HepG2 (cell line): ENCODE measurements around the gene NECTIN2. TPM values are rescaled to one million over a fixed set of nuclear protein-coding genes. Genes with fewer than 3 reads are reported as not detected.
A peak's percentile ranks its signal among the peaks of the same experiment; 100 is the strongest.

ENCODE experiments used
- ATAC-seq: fragments of 200-7000 bp; cut with Tn5 transposase; 3 replicates; pipeline ENCODE4 v1.9.1; 2020; ENCODE audit warnings: mild to moderate bottlenecking, moderate library complexity
- BruUV-seq: library from RNA; stranded (reverse); fragments of 400-500 nt; replicated peaks from 2 replicates; lab custom pipeline; 2021; lab: Mats Ljungman, UMichigan
- CTCF ChIA-PET: fragments of 300-600 bp; formaldehyde crosslinking; extraction: SDS; loops from one replicate; lab custom pipeline; 2021; ENCODE audit warnings: low total read pairs, inconsistent platforms, low intra/inter-chr PET ratio; lab: Yijun Ruan, JAX
- POLR2A ChIA-PET: fragments of 350-600 bp; sonication (Branson Sonifier 250); formaldehyde crosslinking; loops from one replicate; lab custom pipeline; 2020; ENCODE audit warnings: antibody characterized with exemption, inconsistent platforms; lab: Yijun Ruan, JAX
- DNase-seq: peaks from one replicate; pipeline ENCODE4 v3.0.0-alpha.2; 2015; ENCODE audit warnings: low spot score
- FAIRE-seq: peaks from 3 replicates; lab custom pipeline; 2011; peaks lifted over from hg19 to GRCh38; lab: Jason Lieb, UNC
- H2AFZ ChIP-seq: one replicate; pipeline ENCODE4 v1.6.1; 2011; ENCODE audit warnings: low read length, inconsistent platforms
- H3K27ac ChIP-seq: fragments of 300-600 bp; 3 replicates; pipeline ENCODE4 v1.8.0; 2011; ENCODE audit warnings: mixed run types, mild to moderate bottlenecking, mixed read lengths, low read length, inconsistent platforms; ENCODE audit not compliant: insufficient read depth; ENCODE audit errors: extremely low read length
- H3K27me3 ChIP-seq, 2 experiments: fragments of 200-600 bp in 1 of 2; 2 replicates in 1 of 2; 3 replicates in 1 of 2; pipeline versions ENCODE4 v1.6.0 to v1.8.0; 2011; ENCODE audit warnings: low read length in 2 of 2, mild to moderate bottlenecking in 2 of 2, moderate library complexity in 2 of 2, inconsistent platforms in 1 of 2; ENCODE audit not compliant: insufficient read depth in 2 of 2, control insufficient read depth in 1 of 2
- H3K36me3 ChIP-seq, 2 experiments: fragments of 200-600 bp in 1 of 2; replicated peaks in 1 of 2; 2 replicates in 1 of 2; 3 replicates in 1 of 2; pipeline versions ENCODE4 v1.5.1 to v1.8.0; 2011; ENCODE audit warnings: low read length in 2 of 2, inconsistent platforms in 1 of 2; ENCODE audit not compliant: insufficient read depth in 2 of 2, control insufficient read depth in 1 of 2
- H3K4me1 ChIP-seq: 2 replicates; pipeline ENCODE4 v1.5.1; 2012; ENCODE audit warnings: low read length, inconsistent platforms; ENCODE audit not compliant: insufficient read depth
- H3K4me2 ChIP-seq: 2 replicates; pipeline ENCODE4 v1.6.0; 2011; ENCODE audit warnings: low read depth, low read length, inconsistent platforms
- H3K4me3 ChIP-seq, 3 experiments: fragments of 200-600 bp in 1 of 3; sonication (generic), shearing (Covaris generic) in 1 of 3; replicated peaks in 1 of 3; 2 replicates each; pipeline ENCODE4 v1.5.1; 2011 to 2016; ENCODE audit warnings: low read length in 3 of 3, inconsistent platforms in 2 of 3, low read depth in 2 of 3, mild to moderate bottlenecking in 2 of 3, control low read depth in 1 of 3, mixed read lengths in 1 of 3; ENCODE audit not compliant: insufficient read depth in 1 of 3
- H3K79me2 ChIP-seq: one replicate; pipeline ENCODE4 v1.6.1; 2011; ENCODE audit warnings: low read length, inconsistent platforms; ENCODE audit not compliant: insufficient read depth
- H3K9ac ChIP-seq: 2 replicates; pipeline ENCODE4 v1.6.0; 2011; ENCODE audit warnings: mild to moderate bottlenecking, low read depth, low read length, inconsistent platforms; ENCODE audit not compliant: insufficient read depth
- H3K9me3 ChIP-seq: 2 replicates; pipeline ENCODE4 v1.5.1; 2012; ENCODE audit warnings: mild to moderate bottlenecking, low read length
- H4K20me1 ChIP-seq: 2 replicates; pipeline ENCODE4 v1.6.0; 2011; ENCODE audit warnings: inconsistent platforms, mild to moderate bottlenecking, low read length, moderate library complexity; ENCODE audit not compliant: insufficient read depth
- CSRNP1 ChIP-seq: sonication (generic); formaldehyde crosslinking; IDR thresholded peaks from 2 replicates; pipeline ENCODE4 v1.8.1; 2023; ENCODE audit warnings: mild to moderate bottlenecking, missing genetic modification reagents
- MAFG ChIP-seq: sonication (generic); formaldehyde crosslinking; IDR thresholded peaks from 2 replicates; pipeline ENCODE4 v1.5.1; 2020; ENCODE audit warnings: mild to moderate bottlenecking, missing genetic modification reagents
- NCOR1 ChIP-seq: fragments of 200-600 bp; sonication (generic); IDR thresholded peaks from 2 replicates; pipeline ENCODE4 v1.7.0; 2017; ENCODE audit warnings: antibody characterized with exemption, low read length, borderline replicate concordance
- PREB ChIP-seq: sonication (generic); formaldehyde crosslinking; IDR thresholded peaks from 2 replicates; pipeline ENCODE4 v1.4.0; 2020; ENCODE audit warnings: missing genetic modification reagents
- SMC3 ChIP-seq: IDR thresholded peaks from 2 replicates; pipeline ENCODE4 v1.6.1; 2011; ENCODE audit warnings: low read length, improper control_type of control experiment
- SNAPC4 ChIP-seq: sonication (generic); formaldehyde crosslinking; IDR thresholded peaks from 2 replicates; pipeline ENCODE4 v1.4.0; 2020; ENCODE audit warnings: mild to moderate bottlenecking, missing genetic modification reagents
- TCF7L2 ChIP-seq: IDR thresholded peaks from 2 replicates; pipeline ENCODE4 v1.6.1; 2011; ENCODE audit warnings: mild to moderate bottlenecking, low read depth, low read length, moderate library complexity
- YY1 ChIP-seq: IDR thresholded peaks from 2 replicates; pipeline ENCODE4 v1.6.1; 2011; ENCODE audit warnings: low read length, low read depth, moderate library complexity, mild to moderate bottlenecking; ENCODE audit not compliant: insufficient read depth, insufficient replicate concordance
- ZNF441 ChIP-seq: sonication (generic); formaldehyde crosslinking; IDR thresholded peaks from 2 replicates; pipeline ENCODE4 v1.7.0; 2021; ENCODE audit warnings: missing genetic modification reagents, borderline replicate concordance
- ZNF850 ChIP-seq: sonication (generic); formaldehyde crosslinking; conservative IDR thresholded peaks from 2 replicates; pipeline ENCODE4 v1.9.0; 2021; ENCODE audit warnings: mild to moderate bottlenecking, missing genetic modification reagents
- WGBS: methylation state at CpG from one replicate; pipeline ENCODE4 v1.1.6; 2017; ENCODE audit warnings: low lambda C conversion rate; 5-methylcytosine and 5-hydroxymethylcytosine counted together
- in situ Hi-C: cut with HindIII; loops from 2 replicates; pipeline ENCODE4 v1.10.0; 2017; ENCODE audit warnings: low pct_unique_long_range_greater_than_20kb; ENCODE audit not compliant: extremely low pct_ligation_motif_present
- intact Hi-C: fragments of 100-400 bp; cut with micrococcal nuclease; formaldehyde crosslinking; loops from one replicate; pipeline ENCODE4 v1.10.0; 2022; ENCODE audit not compliant: unreplicated experiment
- polyA plus RNA-seq, 8 experiments: library from polyadenylated mRNA; depleted of rRNA in 3 of 8; stranded (reverse) in 7 of 8; unstranded in 1 of 8; fragments of >200 nt; fragmentation: Illumina TruSeq in 4 of 8; extraction: Trizol in 4 of 8; gene quantifications; 2 replicates each; pipeline versions ENCODE4 v1.2.1 to v1.2.3, GENCODE V29; 2011 to 2016; ENCODE audit warnings: low read depth in 4 of 8, missing spikeins in 1 of 8, mixed read lengths in 1 of 8; ENCODE audit not compliant: insufficient read depth in 1 of 8
- total RNA-seq, 5 experiments: library from RNA; depleted of rRNA; stranded (reverse); fragments of >200 nt; fragmentation: Illumina TruSeq; extraction: Trizol; gene quantifications; 2 replicates each; pipeline ENCODE4 v1.2.3, GENCODE V29; 2016; ENCODE audit warnings: low read depth in 1 of 5
- TF ChIP-seq, protein P1 (sequence below): sonication (generic); formaldehyde crosslinking; conservative IDR thresholded peaks from 2 replicates; pipeline ENCODE4 v1.8.0; 2022; ENCODE audit warnings: missing genetic modification reagents
- TF ChIP-seq, protein P2 (sequence below): sonication (generic); formaldehyde crosslinking; IDR thresholded peaks from 2 replicates; pipeline ENCODE4 v1.5.0; 2020; ENCODE audit warnings: missing genetic modification reagents

The NECTIN2 gene
- total and polyA plus RNA-seq, 2 of the 13 experiments (the other 11 are each of a cell fraction or from before 2014, with no cell fraction given): 75.4 to 114 TPM

GRCh38 chr19:44845286-44845611, 848 bp upstream of the NECTIN2 start:
- Histone ChIP-seq H3K27ac (peak overlapping the region; percentile 76), H2AFZ (no peak overlapping the region), H3K4me1 (peaks cover 42% of the 10 kb centered on the region), H3K27me3 (no peaks in the 10 kb centered on the region; a peak in 1 of 5 replicates), H3K9me3 (no peaks in the 10 kb centered on the region), H3K9ac (peak overlapping the region; percentile 65; the same call in 1 of the 2 replicates), H3K4me3 (peak overlapping the region; percentile 65 to 79 (median 76)), H3K79me2 (peaks cover 41% of the 10 kb centered on the region), H3K4me2 (peak overlapping the region; percentile 92), H4K20me1 (peaks cover 23% of the 10 kb centered on the region), H3K36me3 (peaks cover 0 to 4% of the 10 kb centered on the region in 2 experiments; a peak in 1 of 5 replicates)
- ChIA-PET CTCF (interaction anchor here (1.1 to 3.8 kb wide), 10 partner anchors 37 to 156 kb away, joined by 3 to 50 read pairs (median 4); partner anchors contain the start of gene CBLC), POLR2A (interaction anchor here (0.6 to 2.0 kb wide), 20 partner anchors 12 to 1045 kb away, joined by 3 to 23 read pairs (median 4); partner anchors contain the start of genes CLPTM1 and TOMM40)
- in situ Hi-C loops: loop anchor here (5.0 to 10.0 kb wide), 2 partner anchors 50 to 158 kb away; no protein-coding TSS in a partner anchor
- DNase-seq (no peak), FAIRE-seq (no peak), ATAC-seq (peak; percentile 1; the same call in 1 of the 3 replicates)
- BruUV-seq: no TSS peak
- WGBS: 9% methylated on average over 12 of the region's 12 CpGs
- intact Hi-C loops: loop anchor here (1.0 to 10.0 kb wide), 5 partner anchors 37 to 156 kb away; partner anchors contain the start of gene CLPTM1
- TF ChIP-seq TCF7L2 (no peak), YY1 (no peak), NCOR1 (no peak), CSRNP1 (CRISPR knock-in tag) (no peak), ZNF850 (CRISPR knock-in tag) (no peak), PREB (no peak), SNAPC4 (CRISPR knock-in tag) (0 out of 2 replicates have a peak, but pooled peaks have one; percentile 42), ZNF441 (no peak), MAFG (CRISPR knock-in tag) (no peak), SMC3 (no peak)
- TF ChIP-seq, protein P1, sequence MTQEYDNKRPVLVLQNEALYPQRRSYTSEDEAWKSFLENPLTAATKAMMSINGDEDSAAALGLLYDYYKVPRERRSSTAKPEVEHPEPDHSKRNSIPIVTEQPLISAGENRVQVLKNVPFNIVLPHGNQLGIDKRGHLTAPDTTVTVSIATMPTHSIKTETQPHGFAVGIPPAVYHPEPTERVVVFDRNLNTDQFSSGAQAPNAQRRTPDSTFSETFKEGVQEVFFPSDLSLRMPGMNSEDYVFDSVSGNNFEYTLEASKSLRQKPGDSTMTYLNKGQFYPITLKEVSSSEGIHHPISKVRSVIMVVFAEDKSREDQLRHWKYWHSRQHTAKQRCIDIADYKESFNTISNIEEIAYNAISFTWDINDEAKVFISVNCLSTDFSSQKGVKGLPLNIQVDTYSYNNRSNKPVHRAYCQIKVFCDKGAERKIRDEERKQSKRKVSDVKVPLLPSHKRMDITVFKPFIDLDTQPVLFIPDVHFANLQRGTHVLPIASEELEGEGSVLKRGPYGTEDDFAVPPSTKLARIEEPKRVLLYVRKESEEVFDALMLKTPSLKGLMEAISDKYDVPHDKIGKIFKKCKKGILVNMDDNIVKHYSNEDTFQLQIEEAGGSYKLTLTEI (CRISPR knock-in tag): no peak
- TF ChIP-seq, protein P2, sequence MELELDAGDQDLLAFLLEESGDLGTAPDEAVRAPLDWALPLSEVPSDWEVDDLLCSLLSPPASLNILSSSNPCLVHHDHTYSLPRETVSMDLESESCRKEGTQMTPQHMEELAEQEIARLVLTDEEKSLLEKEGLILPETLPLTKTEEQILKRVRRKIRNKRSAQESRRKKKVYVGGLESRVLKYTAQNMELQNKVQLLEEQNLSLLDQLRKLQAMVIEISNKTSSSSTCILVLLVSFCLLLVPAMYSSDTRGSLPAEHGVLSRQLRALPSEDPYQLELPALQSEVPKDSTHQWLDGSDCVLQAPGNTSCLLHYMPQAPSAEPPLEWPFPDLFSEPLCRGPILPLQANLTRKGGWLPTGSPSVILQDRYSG (CRISPR knock-in tag): no peak
